OCI-LY3 (cell line): ENCODE measurements around the gene FBXL19.

Experiments used
- CTCF ChIP-seq: fragments of 200-600, 300-600 bp; sonication (generic); IDR thresholded peaks from 2 replicates; pipeline ENCODE4 v1.5.1; 2014; ENCODE audit warnings: antibody characterized with exemption, low read length, low read depth
- EZH2phosphoT487 ChIP-seq: fragments of 200-600 bp; shearing (Covaris generic); IDR thresholded peaks from 2 replicates; pipeline ENCODE4 v1.6.1; 2018; ENCODE audit warnings: antibody characterized with exemption, mixed run types, low read depth

DNA sequence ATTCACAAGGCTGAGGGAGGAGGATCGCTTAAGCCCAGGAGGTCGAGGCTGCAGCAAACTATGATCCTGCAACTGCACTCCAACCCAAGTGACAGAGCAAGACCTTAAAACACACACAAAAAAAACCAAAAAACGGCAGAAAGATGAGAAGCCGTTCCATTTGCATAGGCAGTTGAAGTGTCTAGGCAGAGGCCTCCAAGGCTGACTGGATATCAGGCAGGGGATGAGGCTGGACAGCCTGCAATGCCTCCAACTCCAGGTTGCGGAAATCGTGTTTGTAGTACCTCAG, 2.0 kb upstream of the FBXL19 start:
- no peak for TF ChIP-seq CTCF
- no peak for TF ChIP-seq EZH2phosphoT487
